HepG2 (cell line): Measurements from ENCODE around the gene SLC25A45. TPM values are rescaled to one million over a fixed set of nuclear protein-coding genes. Genes with fewer than 3 reads are reported as not detected.

Experiments
- EHMT2 ChIP-seq: fragments of 200-600 bp; sonication (generic); IDR thresholded peaks from 2 replicates; pipeline ENCODE4 v1.7.0; 2017; ENCODE audit warnings: antibody characterized with exemption, low read depth, low read length, borderline replicate concordance
- ERF ChIP-seq: IDR thresholded peaks from 2 replicates; pipeline ENCODE4 v1.6.1; 2018; ENCODE audit warnings: missing biosample characterization, missing genetic modification reagents
- FOXP4 ChIP-seq: sonication (generic); formaldehyde crosslinking; IDR thresholded peaks from 2 replicates; pipeline ENCODE4 v1.4.0; 2020; ENCODE audit warnings: missing genetic modification reagents
- HNRNPL ChIP-seq: fragments of 200-400 bp; formaldehyde crosslinking; IDR thresholded peaks from 2 replicates; pipeline ENCODE4 v1.6.1; 2017; ENCODE audit warnings: mild to moderate bottlenecking, low read depth, low read length
- PAF1 ChIP-seq: IDR thresholded peaks from 2 replicates; pipeline ENCODE4 v1.6.1; 2016; ENCODE audit warnings: missing genetic modification reagents, missing compliant biosample characterization
- RBFOX2 ChIP-seq: fragments of 200-400 bp; formaldehyde crosslinking; IDR thresholded peaks from 2 replicates; pipeline ENCODE4 v1.6.1; 2017; ENCODE audit warnings: low read depth, mild to moderate bottlenecking, low read length
- RBM22 ChIP-seq: fragments of 200-400 bp; formaldehyde crosslinking; optimal IDR thresholded peaks from 2 replicates; pipeline ENCODE3; 2017; ENCODE audit warnings: mild to moderate bottlenecking, low read length, moderate library complexity
- SMAD1 ChIP-seq: sonication (generic); formaldehyde crosslinking; IDR thresholded peaks from 2 replicates; pipeline ENCODE4 v1.4.0; 2020; ENCODE audit warnings: missing genetic modification reagents, low read depth, mild to moderate bottlenecking, borderline replicate concordance
- TBL1XR1 ChIP-seq: fragments of 150-350 bp; IDR thresholded peaks from 2 replicates; pipeline ENCODE4 v1.6.1; 2014; ENCODE audit warnings: borderline replicate concordance, low read length; ENCODE audit not compliant: partially characterized antibody
- TEF ChIP-seq: sonication (generic); formaldehyde crosslinking; IDR thresholded peaks from 2 replicates; pipeline ENCODE4 v1.5.0; 2020; ENCODE audit warnings: missing genetic modification reagents
- ZNF317 ChIP-seq: sonication (generic); formaldehyde crosslinking; IDR thresholded peaks from 2 replicates; pipeline ENCODE4 v1.5.0; 2020; ENCODE audit warnings: mild to moderate bottlenecking, missing genetic modification reagents
- ZNF446 ChIP-seq: sonication (generic); formaldehyde crosslinking; IDR thresholded peaks from 2 replicates; pipeline ENCODE4 v1.5.0; 2020; ENCODE audit warnings: mild to moderate bottlenecking, missing genetic modification reagents
- ZNF549 ChIP-seq: sonication (generic); formaldehyde crosslinking; IDR thresholded peaks from 2 replicates; pipeline ENCODE4 v1.5.0; 2020; ENCODE audit warnings: missing genetic modification reagents
- ZNF556 ChIP-seq: sonication (generic); formaldehyde crosslinking; IDR thresholded peaks from 2 replicates; pipeline ENCODE4 v1.4.0; 2020; ENCODE audit warnings: mild to moderate bottlenecking, missing genetic modification reagents, borderline replicate concordance
- ZNF614 ChIP-seq: IDR thresholded peaks from 2 replicates; pipeline ENCODE4 v1.6.1; 2018; ENCODE audit warnings: missing biosample characterization, missing genetic modification reagents, inconsistent platforms, borderline replicate concordance
- polyA plus RNA-seq, 8 experiments: library from polyadenylated mRNA; depleted of rRNA in 3 of 8; stranded (reverse) in 7 of 8; unstranded in 1 of 8; fragments of >200 nt; fragmentation: Illumina TruSeq in 4 of 8; extraction: Trizol in 4 of 8; gene quantifications; 2 replicates each; pipeline versions ENCODE4 v1.2.1 to v1.2.3, GENCODE V29; 2011 to 2016; ENCODE audit warnings: low read depth in 4 of 8, missing spikeins in 1 of 8, mixed read lengths in 1 of 8; ENCODE audit not compliant: insufficient read depth in 1 of 8
- total RNA-seq, 5 experiments: library from RNA; depleted of rRNA; stranded (reverse); fragments of >200 nt; fragmentation: Illumina TruSeq; extraction: Trizol; gene quantifications; 2 replicates each; pipeline ENCODE4 v1.2.3, GENCODE V29; 2016; ENCODE audit warnings: low read depth in 1 of 5
- TF ChIP-seq, protein P1 (sequence below): sonication (generic); formaldehyde crosslinking; IDR thresholded peaks from one replicate; pipeline ENCODE4 v1.5.1; 2020; ENCODE audit warnings: mild to moderate bottlenecking, missing genetic modification reagents; ENCODE audit errors: not compliant biosample characterization

SLC25A45 gene
- total and polyA plus RNA-seq, 2 of the 13 experiments (the other 11 are each of a cell fraction or from before 2014, with no cell fraction given), result 1.2 to 3.4 TPM

DNA sequence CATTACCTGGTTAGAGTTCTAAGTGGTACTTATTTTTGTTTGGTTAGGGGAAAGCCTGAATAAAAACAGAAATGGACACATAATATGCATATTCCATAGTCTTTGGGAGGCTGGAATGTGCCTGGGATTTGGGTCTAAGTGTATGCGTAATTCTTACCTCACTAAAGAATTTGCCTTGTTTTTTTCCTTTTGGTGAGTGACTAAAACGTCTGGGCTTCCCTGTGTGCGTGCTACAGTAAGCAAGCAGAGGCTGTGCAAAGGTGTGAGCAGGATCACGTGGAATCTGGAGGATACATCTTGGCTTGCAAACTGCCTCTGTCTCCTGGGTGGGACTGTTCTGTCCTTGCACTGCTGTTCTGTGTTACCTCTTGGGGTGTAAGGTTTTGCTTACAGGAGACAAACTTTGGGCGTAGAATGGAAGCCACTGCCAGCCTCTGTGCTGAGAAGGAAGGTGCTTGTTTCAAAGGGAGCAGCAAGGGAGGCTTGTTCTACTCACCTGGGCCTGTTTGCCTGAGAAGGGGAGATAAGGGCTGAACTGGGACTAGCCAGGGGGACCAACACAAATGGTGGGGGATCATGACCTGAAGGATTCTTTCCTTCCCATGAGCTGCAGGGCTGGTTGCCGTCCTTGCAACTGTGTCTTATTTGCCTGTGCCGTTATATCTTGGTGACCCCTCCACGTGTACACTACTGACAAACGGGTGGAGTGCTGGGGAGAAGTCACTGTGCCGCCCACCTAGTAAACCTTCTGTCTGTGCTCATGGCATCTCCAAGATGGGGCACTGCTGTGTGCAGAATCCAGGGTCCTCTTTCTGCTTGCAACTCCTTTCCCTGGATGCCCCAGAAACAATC, 44.6 kb upstream of the SLC25A45 start (continued):
- TF ChIP-seq PAF1 (CRISPR knock-in tag), result peak; percentile 97
- TF ChIP-seq RBM22, result peak; percentile 95
- TF ChIP-seq ZNF556 (CRISPR knock-in tag), result no peak
- TF ChIP-seq ZNF549 (CRISPR knock-in tag), result no peak
- TF ChIP-seq HNRNPL, result 0 out of 2 replicates have a peak, but pooled peaks have one; percentile 52
- TF ChIP-seq ERF (CRISPR knock-in tag), result peak; percentile 24; the same call in 1 of the 2 replicates
- TF ChIP-seq SMAD1 (CRISPR knock-in tag), result 0 out of 2 replicates have a peak, but pooled peaks have one; percentile 63
- peak; percentile 97 for TF ChIP-seq RBFOX2
- peak; percentile 10 for TF ChIP-seq TBL1XR1
- TF ChIP-seq TEF (CRISPR knock-in tag), result no peak
- no peak for TF ChIP-seq ZNF614 (CRISPR knock-in tag)
- no peak for TF ChIP-seq EHMT2
- TF ChIP-seq ZNF317, result no peak
- no peak for TF ChIP-seq ZNF446
- TF ChIP-seq, protein P1, sequence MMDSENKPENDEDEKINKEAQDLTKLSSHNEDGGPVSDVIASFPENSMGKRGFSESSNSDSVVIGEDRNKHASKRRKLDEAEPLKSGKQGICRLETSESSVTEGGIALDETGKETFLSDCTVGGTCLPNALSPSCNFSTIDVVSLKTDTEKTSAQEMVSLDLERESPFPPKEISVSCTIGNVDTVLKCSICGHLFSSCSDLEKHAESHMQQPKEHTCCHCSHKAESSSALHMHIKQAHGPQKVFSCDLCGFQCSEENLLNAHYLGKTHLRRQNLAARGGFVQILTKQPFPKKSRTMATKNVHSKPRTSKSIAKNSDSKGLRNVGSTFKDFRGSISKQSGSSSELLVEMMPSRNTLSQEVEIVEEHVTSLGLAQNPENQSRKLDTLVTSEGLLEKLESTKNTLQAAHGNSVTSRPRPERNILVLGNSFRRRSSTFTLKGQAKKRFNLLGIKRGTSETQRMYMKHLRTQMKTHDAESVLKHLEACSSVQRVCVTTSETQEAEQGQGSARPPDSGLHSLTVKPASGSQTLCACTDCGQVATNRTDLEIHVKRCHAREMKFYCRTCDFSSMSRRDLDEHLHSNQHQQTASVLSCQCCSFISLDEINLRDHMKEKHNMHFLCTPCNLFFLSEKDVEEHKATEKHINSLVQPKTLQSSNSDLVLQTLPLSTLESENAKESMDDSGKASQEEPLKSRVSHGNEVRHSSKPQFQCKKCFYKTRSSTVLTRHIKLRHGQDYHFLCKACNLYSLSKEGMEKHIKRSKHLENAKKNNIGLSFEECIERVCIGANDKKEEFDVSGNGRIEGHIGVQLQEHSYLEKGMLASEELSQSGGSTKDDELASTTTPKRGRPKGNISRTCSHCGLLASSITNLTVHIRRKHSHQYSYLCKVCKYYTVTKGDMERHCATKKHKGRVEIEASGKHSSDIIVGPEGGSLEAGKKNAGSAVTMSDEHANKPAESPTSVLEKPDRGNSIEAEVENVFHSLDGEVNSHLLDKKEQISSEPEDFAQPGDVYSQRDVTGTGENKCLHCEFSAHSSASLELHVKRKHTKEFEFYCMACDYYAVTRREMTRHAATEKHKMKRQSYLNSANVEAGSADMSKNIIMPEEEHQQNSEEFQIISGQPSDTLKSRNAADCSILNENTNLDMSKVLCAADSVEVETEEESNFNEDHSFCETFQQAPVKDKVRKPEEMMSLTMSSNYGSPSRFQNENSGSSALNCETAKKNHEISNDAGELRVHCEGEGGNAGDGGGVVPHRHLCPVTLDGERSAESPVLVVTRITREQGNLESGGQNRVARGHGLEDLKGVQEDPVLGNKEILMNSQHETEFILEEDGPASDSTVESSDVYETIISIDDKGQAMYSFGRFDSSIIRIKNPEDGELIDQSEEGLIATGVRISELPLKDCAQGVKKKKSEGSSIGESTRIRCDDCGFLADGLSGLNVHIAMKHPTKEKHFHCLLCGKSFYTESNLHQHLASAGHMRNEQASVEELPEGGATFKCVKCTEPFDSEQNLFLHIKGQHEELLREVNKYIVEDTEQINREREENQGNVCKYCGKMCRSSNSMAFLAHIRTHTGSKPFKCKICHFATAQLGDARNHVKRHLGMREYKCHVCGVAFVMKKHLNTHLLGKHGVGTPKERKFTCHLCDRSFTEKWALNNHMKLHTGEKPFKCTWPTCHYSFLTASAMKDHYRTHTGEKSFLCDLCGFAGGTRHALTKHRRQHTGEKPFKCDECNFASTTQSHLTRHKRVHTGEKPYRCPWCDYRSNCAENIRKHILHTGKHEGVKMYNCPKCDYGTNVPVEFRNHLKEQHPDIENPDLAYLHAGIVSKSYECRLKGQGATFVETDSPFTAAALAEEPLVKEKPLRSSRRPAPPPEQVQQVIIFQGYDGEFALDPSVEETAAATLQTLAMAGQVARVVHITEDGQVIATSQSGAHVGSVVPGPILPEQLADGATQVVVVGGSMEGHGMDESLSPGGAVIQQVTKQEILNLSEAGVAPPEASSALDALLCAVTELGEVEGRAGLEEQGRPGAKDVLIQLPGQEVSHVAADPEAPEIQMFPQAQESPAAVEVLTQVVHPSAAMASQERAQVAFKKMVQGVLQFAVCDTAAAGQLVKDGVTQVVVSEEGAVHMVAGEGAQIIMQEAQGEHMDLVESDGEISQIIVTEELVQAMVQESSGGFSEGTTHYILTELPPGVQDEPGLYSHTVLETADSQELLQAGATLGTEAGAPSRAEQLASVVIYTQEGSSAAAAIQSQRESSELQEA (CRISPR knock-in tag), result no peak
- no peak for TF ChIP-seq FOXP4 (CRISPR knock-in tag)
